ENCODE results near the gene SYNJ1. TPM values are rescaled to one million over a fixed set of nuclear protein-coding genes. Genes with fewer than 3 reads are reported as not detected.

Gene SYNJ1
- polyA plus RNA-seq, 3 donors: 4.0 to 16.5 (median 8.1) TPM

DNA sequence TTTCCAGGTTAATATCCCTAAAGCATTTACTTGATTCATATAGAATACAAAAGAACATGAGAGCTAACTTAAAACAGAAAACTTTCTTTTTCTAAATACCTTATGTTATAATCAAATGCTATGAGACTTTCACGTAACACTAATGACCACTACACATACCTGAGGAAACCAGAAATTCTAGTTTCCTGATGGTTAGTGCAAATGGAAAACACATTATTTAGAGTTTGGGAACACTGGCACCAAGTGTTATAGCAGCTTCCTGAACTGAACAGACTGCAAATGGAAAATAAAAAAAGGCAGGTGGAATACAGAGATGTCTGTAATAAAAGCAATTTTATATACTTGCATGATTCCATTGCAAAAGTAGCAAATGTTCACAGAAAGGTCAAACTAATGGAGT, 28.3 kb upstream of the SYNJ1 start:
- no peak overlapping the region for H2AFZ ChIP-seq (ENCODE audit: insufficient read depth, low read depth, low read length, poor library complexity, severe bottlenecking)
- H3K4me1 ChIP-seq (ENCODE audit: control insufficient read depth in 1 of 2, insufficient read depth in 2 of 2, low read length in 2 of 2): no peaks in the 10 kb centered on the region
- H3K4me3 ChIP-seq (replicated peaks in 1 of 3; ENCODE audit: low read depth in 2 of 3, low read length in 3 of 3): no peak overlapping the region
- H3K4me2 ChIP-seq (replicated peaks; ENCODE audit: extremely low read depth, low read length, poor library complexity, severe bottlenecking): no peak overlapping the region
- no peak overlapping the region for H3K9ac ChIP-seq (ENCODE audit: insufficient read depth, low read length, poor library complexity, severe bottlenecking)
- H3K36me3 ChIP-seq (replicated peaks in 1 of 2; ENCODE audit: control insufficient read depth in 1 of 2, insufficient read depth in 2 of 2, low read length in 2 of 2): peaks cover 91 to 97% of the 10 kb centered on the region in 2 donors
- H4K20me1 ChIP-seq (ENCODE audit: insufficient read depth, low read length): peaks cover 5% of the 10 kb centered on the region
- DNase-seq: no peak
- TF ChIP-seq CTCF (IDR thresholded peaks at IDR 0.05): no peak
- H3K9me3 ChIP-seq (replicated peaks in 1 of 2; ENCODE audit: control insufficient read depth in 1 of 2, insufficient read depth in 1 of 2, low read length in 2 of 2): no peaks in the 10 kb centered on the region
- H3K36me3 Mint-ChIP-seq: peaks cover 86 to 95% of the 10 kb centered on the region in 2 donors
- no peak overlapping the region for H3K27ac Mint-ChIP-seq
- no CpG with 5 or more reads among the region's 1 CpG for WGBS (ENCODE audit: insufficient coverage)
- H3K27me3 Mint-ChIP-seq (ENCODE audit: low read depth in 3 of 3): peaks cover 0 to 5% (median 0%) of the 10 kb centered on the region in 3 donors
- no peaks in the 10 kb centered on the region for H3K9me3 Mint-ChIP-seq
- intact Hi-C loops (cut with micrococcal nuclease): no loop called here
- H3K79me2 ChIP-seq (ENCODE audit: insufficient read depth, low read length): peaks cover 20% of the 10 kb centered on the region
- no peak overlapping the region for H3K27ac ChIP-seq (ENCODE audit: low read depth in 1 of 2, low read length in 2 of 2)
- no peak overlapping the region for H3K4me3 Mint-ChIP-seq
- H3K27me3 ChIP-seq (ENCODE audit: control insufficient read depth in 2 of 2, insufficient read depth in 2 of 2, low read length in 2 of 2): no peaks in the 10 kb centered on the region
- no peaks in the 10 kb centered on the region for H3K4me1 Mint-ChIP-seq

- Histone ChIP-seq H3K27me3 (ENCODE audit: control insufficient read depth in 2 of 2, insufficient read depth in 2 of 2, low read length in 2 of 2) (no peaks in the 10 kb centered on the region), H3K27ac (ENCODE audit: low read depth in 1 of 2, low read length in 2 of 2) (no peak overlapping the region), H3K36me3 (replicated peaks in 1 of 2; ENCODE audit: control insufficient read depth in 1 of 2, insufficient read depth in 2 of 2, low read length in 2 of 2) (peaks cover 90 to 97% of the 10 kb centered on the region in 2 donors), H3K9me3 (replicated peaks in 1 of 2; ENCODE audit: control insufficient read depth in 1 of 2, insufficient read depth in 1 of 2, low read length in 2 of 2) (no peaks in the 10 kb centered on the region), H3K79me2 (ENCODE audit: insufficient read depth, low read length) (peaks cover 10% of the 10 kb centered on the region), H3K4me2 (replicated peaks; ENCODE audit: extremely low read depth, low read length, poor library complexity, severe bottlenecking) (no peak overlapping the region), H4K20me1 (ENCODE audit: insufficient read depth, low read length) (peaks cover 5% of the 10 kb centered on the region), H3K9ac (ENCODE audit: insufficient read depth, low read length, poor library complexity, severe bottlenecking) (no peak overlapping the region), H2AFZ (ENCODE audit: insufficient read depth, low read depth, low read length, poor library complexity, severe bottlenecking) (no peak overlapping the region), H3K4me1 (ENCODE audit: control insufficient read depth in 1 of 2, insufficient read depth in 2 of 2, low read length in 2 of 2) (no peaks in the 10 kb centered on the region), H3K4me3 (replicated peaks in 1 of 3; ENCODE audit: low read depth in 2 of 3, low read length in 3 of 3) (no peak overlapping the region)
- Mint-ChIP-seq H3K4me1 (no peaks in the 10 kb centered on the region), H3K4me3 (no peak overlapping the region), H3K9me3 (no peaks in the 10 kb centered on the region), H3K36me3 (peaks cover 86 to 95% of the 10 kb centered on the region in 2 donors), H3K27ac (no peak overlapping the region), H3K27me3 (ENCODE audit: low read depth in 3 of 3) (peaks cover 0 to 3% (median 0%) of the 10 kb centered on the region in 3 donors)
- WGBS (ENCODE audit: insufficient coverage): no CpG with 5 or more reads among the region's 6 CpGs
- intact Hi-C loops (cut with micrococcal nuclease): no loop called here
- no peak for TF ChIP-seq CTCF (IDR thresholded peaks at IDR 0.05)
- DNase-seq: no peak
These were observed 26.2 kb upstream of the SYNJ1 start for GRCh38 chr21:32753818-32754585.
